Caco-2 (cell line): ENCODE measurements around the gene DAB1. TPM values are rescaled to one million over a fixed set of nuclear protein-coding genes. Genes with fewer than 3 reads are reported as not detected.
"Not testable (repeated sequence)": the region's sequence is repeated elsewhere in the genome, so short reads cannot be mapped to it uniquely, and the experiment has no call there.

Source experiments
- BruUV-seq: library from RNA; stranded (reverse); fragments of 400-500 nt; replicated peaks from 2 replicates; lab custom pipeline; 2021; lab: Mats Ljungman, UMichigan
- CTCF ChIA-PET: fragments of 300-600 bp; sonication (Branson Sonifier 250); formaldehyde crosslinking; loops from one replicate; lab custom pipeline; 2022; ENCODE audit warnings: antibody characterized with exemption; lab: Charles Lee
- POLR2A ChIA-PET: fragments of 300-600 bp; sonication (Branson Sonifier 250); formaldehyde crosslinking; loops from one replicate; lab custom pipeline; 2022; ENCODE audit warnings: antibody characterized with exemption; lab: Charles Lee
- DNase-seq, 2 experiments: peaks; one replicate each; pipeline versions ENCODE4 v3.0.0 to v3.0.0-alpha.2; 2020 to 2022
- H3K27me3 ChIP-seq: replicated peaks from 2 replicates; pipeline ENCODE4 v1.6.0; 2011; ENCODE audit warnings: low read length; ENCODE audit not compliant: control insufficient read depth, insufficient read depth
- H3K36me3 ChIP-seq: 2 replicates; pipeline ENCODE4 v1.5.1; 2011; ENCODE audit warnings: low read length; ENCODE audit not compliant: control insufficient read depth, insufficient read depth
- H3K4me1 ChIP-seq: fragments of 250-450 bp; sonication (Bioruptor Pico); 2 replicates; pipeline ENCODE4 v1.5.1; 2020; ENCODE audit warnings: mild to moderate bottlenecking
- H3K4me3 ChIP-seq: 2 replicates; pipeline ENCODE4 v1.5.1; 2011; ENCODE audit warnings: low read depth, mild to moderate bottlenecking, control low read depth, low read length
- H3K9me3 ChIP-seq: fragments of 250-450 bp; sonication (Bioruptor Pico); 2 replicates; pipeline ENCODE4 v1.5.1; 2020; ENCODE audit warnings: mild to moderate bottlenecking, moderate library complexity
- H3K27ac Mint-ChIP-seq: one replicate; pipeline ENCODE4 v1.8.0; 2022; ENCODE audit warnings: mixed read lengths; ENCODE audit not compliant: unreplicated experiment
- H3K27me3 Mint-ChIP-seq: one replicate; pipeline ENCODE4 v1.8.0; 2022; ENCODE audit warnings: mixed read lengths; ENCODE audit not compliant: insufficient read depth, unreplicated experiment
- H3K36me3 Mint-ChIP-seq: one replicate; pipeline ENCODE4 v1.8.0; 2022; ENCODE audit warnings: mild to moderate bottlenecking, mixed read lengths; ENCODE audit not compliant: insufficient read depth, unreplicated experiment
- H3K4me1 Mint-ChIP-seq: one replicate; pipeline ENCODE4 v1.8.0; 2022; ENCODE audit warnings: low read depth, mixed read lengths; ENCODE audit not compliant: unreplicated experiment
- H3K4me3 Mint-ChIP-seq: one replicate; pipeline ENCODE4 v1.8.0; 2022; ENCODE audit warnings: mild to moderate bottlenecking, moderate library complexity, mixed read lengths; ENCODE audit not compliant: unreplicated experiment
- H3K9me3 Mint-ChIP-seq: one replicate; pipeline ENCODE4 v1.8.0; 2022; ENCODE audit warnings: mixed read lengths; ENCODE audit not compliant: unreplicated experiment
- intact Hi-C: fragments of 100-400 bp; cut with micrococcal nuclease; formaldehyde crosslinking; loops from one replicate; pipeline ENCODE4 v1.10.0; 2022; ENCODE audit not compliant: unreplicated experiment
- total RNA-seq: library from RNA; stranded (reverse); gene quantifications from 2 replicates; pipeline ENCODE4 v1.2.3, GENCODE V29; 2022
- TF ChIP-seq, protein P1 (sequence below), 2 experiments: fragments of 200-600 bp in 1 of 2; IDR thresholded peaks; 1 replicate in 1 of 2; 2 replicates in 1 of 2; pipeline versions ENCODE4 v1.5.1 to v1.8.0; 2011 to 2022; ENCODE audit warnings: antibody characterized with exemption in 1 of 2, control low read depth in 1 of 2, inconsistent platforms in 1 of 2, low read depth in 1 of 2, low read length in 1 of 2, mild to moderate bottlenecking in 1 of 2, moderate library complexity in 1 of 2; ENCODE audit not compliant: insufficient read depth in 1 of 2, severe bottlenecking in 1 of 2, unreplicated experiment in 1 of 2

DAB1 gene
- total RNA-seq, 1 experiment from 2014 or later, result 0.32 TPM

- no peaks in the 10 kb centered on the region for H3K36me3 Mint-ChIP-seq
- POLR2A ChIA-PET, result no interaction called here
- BruUV-seq, result no TSS peak
- TF ChIP-seq, protein P1, sequence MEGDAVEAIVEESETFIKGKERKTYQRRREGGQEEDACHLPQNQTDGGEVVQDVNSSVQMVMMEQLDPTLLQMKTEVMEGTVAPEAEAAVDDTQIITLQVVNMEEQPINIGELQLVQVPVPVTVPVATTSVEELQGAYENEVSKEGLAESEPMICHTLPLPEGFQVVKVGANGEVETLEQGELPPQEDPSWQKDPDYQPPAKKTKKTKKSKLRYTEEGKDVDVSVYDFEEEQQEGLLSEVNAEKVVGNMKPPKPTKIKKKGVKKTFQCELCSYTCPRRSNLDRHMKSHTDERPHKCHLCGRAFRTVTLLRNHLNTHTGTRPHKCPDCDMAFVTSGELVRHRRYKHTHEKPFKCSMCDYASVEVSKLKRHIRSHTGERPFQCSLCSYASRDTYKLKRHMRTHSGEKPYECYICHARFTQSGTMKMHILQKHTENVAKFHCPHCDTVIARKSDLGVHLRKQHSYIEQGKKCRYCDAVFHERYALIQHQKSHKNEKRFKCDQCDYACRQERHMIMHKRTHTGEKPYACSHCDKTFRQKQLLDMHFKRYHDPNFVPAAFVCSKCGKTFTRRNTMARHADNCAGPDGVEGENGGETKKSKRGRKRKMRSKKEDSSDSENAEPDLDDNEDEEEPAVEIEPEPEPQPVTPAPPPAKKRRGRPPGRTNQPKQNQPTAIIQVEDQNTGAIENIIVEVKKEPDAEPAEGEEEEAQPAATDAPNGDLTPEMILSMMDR (IDR thresholded peaks at IDR 0.05; ENCODE audit: insufficient read depth in 1 of 2, low read depth in 1 of 2, low read length in 1 of 2, severe bottlenecking in 1 of 2, unreplicated experiment in 1 of 2), result no peak
- CTCF ChIA-PET, result no interaction called here
- DNase-seq, result no peak
- Histone ChIP-seq H3K36me3 (no peaks in the 10 kb centered on the region), H3K27me3 (no peaks in the 10 kb centered on the region), H3K4me3 (no peak overlapping the region), H3K9me3 (no peaks in the 10 kb centered on the region), H3K4me1 (no peaks in the 10 kb centered on the region)
- no peak overlapping the region for H3K4me3 Mint-ChIP-seq
- H3K4me1 Mint-ChIP-seq, result no peaks in the 10 kb centered on the region
- H3K27ac Mint-ChIP-seq, result no peak overlapping the region
- peaks cover 6% of the 10 kb centered on the region for H3K9me3 Mint-ChIP-seq
- no peaks in the 10 kb centered on the region for H3K27me3 Mint-ChIP-seq
- intact Hi-C loops, result no loop called here
These were observed 201.6 kb downstream of the DAB1 start for GRCh38 chr1:57222307-57222706.

DNA sequence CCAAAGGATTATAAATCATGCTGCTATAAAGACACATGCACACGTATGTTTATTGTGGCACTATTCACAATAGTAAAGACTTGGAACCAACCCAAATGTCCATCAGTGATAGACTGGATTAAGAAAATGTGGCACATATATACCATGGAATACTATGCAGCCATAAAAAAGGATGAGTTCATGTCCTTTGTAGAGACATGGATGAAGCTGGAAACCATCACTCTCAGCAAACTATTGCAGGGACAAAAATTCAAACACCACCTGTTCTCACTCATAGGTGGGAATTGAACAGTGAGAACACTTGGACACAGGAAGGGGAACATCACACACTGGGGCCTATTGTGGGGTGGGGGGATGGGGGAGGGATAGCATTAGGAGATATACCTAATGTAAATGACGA, 203.0 kb downstream of the DAB1 start:
- H3K4me3 Mint-ChIP-seq, H3K27ac Mint-ChIP-seq, H3K36me3 ChIP-seq, H3K27me3 Mint-ChIP-seq, H3K4me1 ChIP-seq, DNase-seq, intact Hi-C loops, H3K9me3 ChIP-seq, BruUV-seq, CTCF ChIA-PET, POLR2A ChIA-PET, H3K36me3 Mint-ChIP-seq, H3K4me1 Mint-ChIP-seq, H3K4me3 ChIP-seq, H3K27me3 ChIP-seq, H3K9me3 Mint-ChIP-seq: not testable (repeated sequence)

DNA sequence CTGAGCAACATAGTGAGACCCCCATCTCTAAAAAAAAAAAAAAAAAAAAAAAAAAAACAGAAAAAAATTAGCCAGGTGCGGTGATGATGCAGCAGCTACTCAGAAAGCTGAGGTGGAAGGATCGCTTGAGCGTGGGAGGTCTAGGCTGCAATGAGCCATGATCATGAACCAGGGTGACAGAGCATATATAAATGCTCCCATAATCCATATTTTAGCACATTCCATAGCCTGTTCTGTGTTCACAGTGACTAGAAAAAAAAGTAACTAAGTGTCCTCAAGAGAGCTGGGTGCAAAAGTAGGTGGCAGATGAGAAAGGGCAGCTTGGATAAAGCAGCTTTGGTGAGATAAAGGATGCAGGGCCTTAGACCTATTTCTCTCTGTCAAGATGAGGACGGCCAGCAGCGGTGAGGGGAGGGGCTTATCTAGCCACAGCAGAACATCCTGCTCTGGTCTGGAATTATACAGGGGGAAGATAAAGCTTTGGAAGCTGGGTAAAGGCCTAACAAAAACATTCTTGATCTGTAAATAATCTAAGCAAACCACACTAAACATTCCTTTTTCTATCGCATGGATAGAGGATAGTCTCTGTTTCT, 205.3 kb downstream of the DAB1 start:
- no TSS peak for BruUV-seq
- Mint-ChIP-seq H3K4me1 (no peaks in the 10 kb centered on the region), H3K27me3 (no peaks in the 10 kb centered on the region), H3K4me3 (no peak overlapping the region), H3K9me3 (no peaks in the 10 kb centered on the region), H3K36me3 (no peaks in the 10 kb centered on the region), H3K27ac (no peak overlapping the region)
- Histone ChIP-seq H3K4me1 (no peaks in the 10 kb centered on the region), H3K4me3 (no peak overlapping the region), H3K9me3 (no peaks in the 10 kb centered on the region), H3K27me3 (no peaks in the 10 kb centered on the region), H3K36me3 (no peaks in the 10 kb centered on the region)
- intact Hi-C loops, result no loop called here
- DNase-seq, result no peak
- POLR2A ChIA-PET, result no interaction called here
- TF ChIP-seq, protein P1 (IDR thresholded peaks at IDR 0.05; ENCODE audit: insufficient read depth in 1 of 2, low read depth in 1 of 2, low read length in 1 of 2, severe bottlenecking in 1 of 2, unreplicated experiment in 1 of 2), result no peak
- CTCF ChIA-PET, result interaction anchor here (0.6 kb wide), 1 partner anchor 157 kb away, joined by 3 read pairs; no protein-coding TSS in a partner anchor
